22Rv1 (cell line): ENCODE results near the gene MT1X.
"Not testable (repeated sequence)": the region's sequence is repeated elsewhere in the genome, so short reads cannot be mapped to it uniquely, and the experiment has no call there.

ENCODE experiments used
- H3K27ac ChIP-seq: fragments of 450-650 bp; 2 replicates; pipeline ENCODE4 v1.5.1; 2017
- ZFX ChIP-seq: fragments of 450-650 bp; IDR thresholded peaks from 2 replicates; pipeline ENCODE4 v1.6.1; 2017; ENCODE audit warnings: antibody characterized with exemption, borderline replicate concordance
- TF ChIP-seq, protein P1 (sequence below): fragments of 450-650 bp; IDR thresholded peaks from 2 replicates; pipeline ENCODE4 v1.5.1; 2017; ENCODE audit warnings: mild to moderate bottlenecking

MT1X gene

DNA sequence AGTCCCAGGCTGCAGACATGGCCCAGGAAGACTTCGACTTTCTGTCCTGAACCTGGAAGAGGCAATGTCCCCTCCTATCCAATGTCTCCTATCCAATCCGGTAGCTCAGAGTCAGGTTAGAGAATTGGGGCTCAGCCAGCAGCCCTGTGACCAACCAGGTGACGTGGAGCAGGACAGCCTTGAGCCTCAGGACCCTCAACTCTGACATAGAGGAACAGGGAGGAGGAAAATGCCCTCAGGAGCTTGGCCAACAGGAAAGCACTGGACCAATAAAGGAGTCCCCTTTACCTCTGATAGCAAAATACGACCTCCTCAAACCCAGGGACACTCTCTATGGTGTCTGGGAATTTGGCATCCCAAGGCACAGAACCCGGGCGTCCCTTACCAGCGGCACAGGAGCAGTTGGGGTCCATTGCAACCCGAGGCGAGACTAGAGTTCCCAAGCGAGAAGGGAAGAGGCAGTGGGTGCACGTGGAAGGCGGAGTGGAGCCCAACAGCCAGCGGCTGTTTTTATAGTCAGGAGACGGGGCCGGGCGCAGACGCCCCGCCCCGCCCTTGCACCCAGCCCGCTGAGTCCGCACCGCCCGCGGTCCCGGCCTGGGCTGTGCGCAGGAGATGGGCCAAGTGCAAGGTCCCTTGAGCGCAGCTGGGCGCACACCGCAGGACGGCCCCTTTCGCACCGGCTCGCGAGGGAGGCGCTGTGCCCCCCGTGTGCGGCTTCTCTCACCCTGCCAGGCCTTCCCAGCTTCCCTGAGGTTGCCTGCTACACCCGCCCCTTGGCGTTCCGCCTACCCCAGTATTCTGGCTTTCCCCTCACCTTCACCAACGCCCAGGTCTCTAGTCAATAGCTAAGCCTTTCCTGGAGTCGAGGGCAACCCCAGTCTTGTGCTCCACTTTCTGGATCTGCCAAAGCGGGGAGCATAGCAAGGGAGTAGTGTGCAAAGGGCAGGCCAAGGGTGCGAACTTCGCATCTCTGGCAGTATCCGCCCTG lies 14.4 kb upstream of the MT1X start, which contains the start of gene MT1G:
MT1G (minus strand) TSS at position 485 of the 991 bp plus-strand sequence; CDS start at position 413, 72 bp downstream.
- H3K27ac ChIP-seq = no peak within 1 kb of the TSS
- TF ChIP-seq, protein P1, sequence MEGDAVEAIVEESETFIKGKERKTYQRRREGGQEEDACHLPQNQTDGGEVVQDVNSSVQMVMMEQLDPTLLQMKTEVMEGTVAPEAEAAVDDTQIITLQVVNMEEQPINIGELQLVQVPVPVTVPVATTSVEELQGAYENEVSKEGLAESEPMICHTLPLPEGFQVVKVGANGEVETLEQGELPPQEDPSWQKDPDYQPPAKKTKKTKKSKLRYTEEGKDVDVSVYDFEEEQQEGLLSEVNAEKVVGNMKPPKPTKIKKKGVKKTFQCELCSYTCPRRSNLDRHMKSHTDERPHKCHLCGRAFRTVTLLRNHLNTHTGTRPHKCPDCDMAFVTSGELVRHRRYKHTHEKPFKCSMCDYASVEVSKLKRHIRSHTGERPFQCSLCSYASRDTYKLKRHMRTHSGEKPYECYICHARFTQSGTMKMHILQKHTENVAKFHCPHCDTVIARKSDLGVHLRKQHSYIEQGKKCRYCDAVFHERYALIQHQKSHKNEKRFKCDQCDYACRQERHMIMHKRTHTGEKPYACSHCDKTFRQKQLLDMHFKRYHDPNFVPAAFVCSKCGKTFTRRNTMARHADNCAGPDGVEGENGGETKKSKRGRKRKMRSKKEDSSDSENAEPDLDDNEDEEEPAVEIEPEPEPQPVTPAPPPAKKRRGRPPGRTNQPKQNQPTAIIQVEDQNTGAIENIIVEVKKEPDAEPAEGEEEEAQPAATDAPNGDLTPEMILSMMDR = no peak
- no peak for TF ChIP-seq ZFX

DNA sequence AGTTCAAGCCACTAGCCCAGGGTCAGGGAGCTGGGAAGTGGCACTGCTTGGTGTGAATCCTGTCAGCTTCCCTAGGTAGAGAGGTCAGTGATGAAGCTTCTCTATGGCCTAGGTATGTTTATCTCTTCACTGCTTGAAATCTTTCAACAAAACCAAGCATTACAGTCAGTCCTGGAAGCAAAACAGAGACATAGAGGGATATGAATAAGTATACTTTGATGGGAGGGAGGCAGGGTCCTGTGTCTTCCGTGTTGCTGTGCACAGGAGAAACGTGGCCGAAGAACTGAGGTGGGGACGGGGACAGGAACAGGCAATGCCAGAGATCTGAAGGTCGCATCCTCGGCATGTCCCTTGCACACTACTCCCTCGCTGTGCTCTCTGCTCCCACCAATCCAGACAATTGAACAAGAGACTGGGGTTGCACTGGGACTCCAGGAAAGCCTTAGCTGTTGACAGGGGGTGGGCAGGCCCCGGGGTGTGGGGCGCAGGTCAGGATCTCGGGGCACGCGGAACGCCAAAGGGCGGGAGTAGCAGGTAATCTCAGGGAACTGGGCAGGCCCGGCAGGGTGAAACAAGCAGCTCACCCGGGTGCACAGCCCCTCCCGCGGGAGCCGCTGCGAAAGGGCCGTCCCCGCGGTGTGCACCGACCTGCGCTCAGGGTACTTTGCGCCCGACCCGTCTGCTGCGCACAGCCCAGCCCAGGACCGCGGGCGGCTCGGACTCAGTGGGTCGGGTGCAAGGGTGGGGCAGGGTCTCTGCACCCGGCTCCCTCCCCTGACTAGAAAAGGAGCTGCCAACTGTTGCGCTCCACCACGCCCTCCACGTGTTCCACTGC lies 13.0 kb upstream of the MT1X start, which contains the start of gene MT1H:
MT1H (plus strand) TSS at position 810 of the 835 bp plus-strand sequence. CDS start 71 bp downstream, outside the sequence.
- no peak for TF ChIP-seq ZFX
- TF ChIP-seq, protein P1 = no peak
- no peak within 1 kb of the TSS for H3K27ac ChIP-seq

DNA sequence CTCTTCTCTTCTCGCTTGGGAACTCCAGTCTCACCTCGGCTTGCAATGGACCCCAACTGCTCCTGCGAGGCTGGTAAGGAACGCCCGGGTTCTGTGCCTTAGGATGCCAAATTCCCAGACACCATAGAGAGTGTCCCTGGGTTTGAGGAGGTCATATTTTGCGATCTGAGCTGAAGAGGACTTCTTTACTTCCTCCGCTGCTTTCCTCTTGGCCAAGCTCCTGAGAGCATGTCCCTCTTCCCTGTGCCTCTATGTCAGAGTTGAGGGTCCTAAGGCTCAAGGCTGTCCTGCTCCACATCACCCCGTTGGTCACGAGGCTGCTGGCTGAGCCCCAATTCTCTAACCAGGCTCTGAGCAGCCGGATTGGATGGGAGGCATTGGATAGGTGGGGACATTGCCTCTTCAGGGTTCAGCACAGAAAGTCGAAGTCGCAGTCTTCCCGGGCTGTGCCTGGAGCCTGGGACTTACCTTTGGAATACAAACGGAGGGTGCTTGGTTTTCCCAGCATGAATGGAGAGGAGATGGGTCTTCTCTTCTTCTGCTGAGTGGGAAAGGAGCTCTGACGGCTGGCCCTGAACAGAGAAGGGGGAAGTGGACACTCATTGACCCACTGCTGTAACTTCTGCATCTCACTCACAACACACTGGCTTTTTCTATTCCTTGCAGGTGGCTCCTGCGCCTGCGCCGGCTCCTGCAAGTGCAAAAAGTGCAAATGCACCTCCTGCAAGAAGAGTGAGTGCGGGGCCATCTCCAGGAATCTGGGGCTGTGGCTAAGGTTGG lies 12.2 kb upstream of the MT1X start:
- TF ChIP-seq, protein P1 = no peak
- no peak for TF ChIP-seq ZFX
- no peak overlapping the region for H3K27ac ChIP-seq

DNA sequence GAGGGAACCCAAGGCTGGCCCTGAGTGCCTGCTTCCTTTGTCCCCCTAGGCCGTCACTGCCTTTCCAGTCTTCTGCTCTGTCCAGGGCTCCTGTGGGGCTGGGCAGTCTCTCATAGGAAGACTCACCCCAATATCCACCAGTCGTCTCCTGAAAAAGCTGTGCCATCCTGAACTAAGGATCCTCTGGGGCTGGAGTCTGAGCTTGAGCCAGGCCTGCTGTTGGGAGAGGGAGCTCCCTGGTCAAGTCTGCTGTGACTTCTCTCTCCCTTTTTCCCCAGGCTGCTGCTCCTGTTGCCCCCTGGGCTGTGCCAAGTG lies 11.7 kb upstream of the MT1X start:
- TF ChIP-seq ZFX = no peak
- TF ChIP-seq, protein P1 = no peak
- no peak overlapping the region for H3K27ac ChIP-seq

DNA sequence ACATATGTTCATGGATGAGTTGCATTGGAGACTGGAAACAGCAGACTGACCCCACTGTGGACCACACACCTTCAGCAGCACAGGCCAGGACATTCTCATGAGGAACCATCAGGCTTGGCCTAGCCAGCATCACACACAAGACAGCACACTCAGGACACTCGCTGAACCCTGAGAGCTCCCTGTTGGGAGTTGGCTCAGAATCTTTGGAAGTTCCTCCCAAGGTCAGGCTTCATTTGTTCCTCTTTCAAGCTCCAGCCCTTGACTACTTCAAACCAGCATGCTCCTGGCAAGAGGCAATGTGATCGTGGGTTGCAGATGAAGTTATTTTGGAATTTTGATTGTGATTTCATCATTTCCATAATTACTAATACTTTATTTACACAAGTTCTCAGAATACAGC lies 10.6 kb upstream of the MT1X start:
- H3K27ac ChIP-seq = not testable (repeated sequence)

DNA sequence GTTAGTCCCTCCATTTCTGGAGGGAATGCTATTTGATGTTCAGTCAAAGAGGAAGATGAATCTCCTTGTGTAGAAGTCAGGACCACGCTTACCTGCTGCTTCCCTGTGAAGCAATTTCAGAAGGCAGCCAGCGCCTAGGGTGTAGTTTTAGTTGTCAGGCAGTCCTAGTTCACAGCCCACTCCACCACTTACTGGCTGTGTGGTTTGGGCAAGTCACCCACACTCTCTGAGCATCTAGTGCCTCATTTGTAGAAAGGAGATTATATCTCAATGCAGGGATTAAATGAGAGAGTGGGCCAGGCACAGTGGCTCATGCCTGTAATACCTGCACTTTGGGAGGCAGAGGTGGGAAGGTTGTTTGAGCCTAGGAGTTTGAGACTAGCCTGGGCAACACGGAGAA lies 10.1 kb upstream of the MT1X start:
- H3K27ac ChIP-seq = not testable (repeated sequence)

DNA sequence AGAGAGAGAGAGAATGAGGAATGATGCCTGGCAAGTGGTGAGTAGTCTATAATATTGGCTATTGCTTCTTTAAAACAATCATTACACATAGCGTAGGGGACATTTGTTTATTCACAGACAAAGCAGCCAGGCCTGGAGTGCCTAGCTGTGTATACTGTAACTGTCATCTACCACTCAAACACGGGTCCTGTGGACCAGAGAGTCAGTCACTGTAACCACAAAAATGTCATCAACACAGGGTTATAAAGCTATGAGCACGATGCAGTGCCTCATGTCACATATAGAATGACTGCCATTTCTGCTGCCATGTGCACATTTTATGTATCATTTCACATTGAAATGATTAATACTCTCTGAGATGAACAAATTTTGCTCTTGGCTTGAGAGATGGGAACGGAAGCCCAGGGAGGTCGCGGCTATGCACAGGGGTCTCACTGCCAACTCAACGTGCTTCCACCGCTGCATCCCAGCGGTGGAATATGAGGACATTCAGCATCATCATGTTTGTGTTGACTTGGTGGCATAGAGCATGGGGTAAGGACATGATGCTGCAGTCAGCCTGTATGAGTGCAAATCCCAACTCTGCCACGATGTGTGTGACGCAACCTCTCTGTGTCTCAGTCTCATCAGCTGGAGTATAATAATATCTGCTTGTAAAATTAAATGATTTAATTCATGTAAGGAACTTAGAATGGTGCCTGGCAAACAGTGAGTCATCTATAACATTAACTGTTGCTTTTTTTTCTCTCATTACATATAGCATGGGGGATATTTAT lies 9.3 kb upstream of the MT1X start:
- TF ChIP-seq ZFX = no peak
- TF ChIP-seq, protein P1 = no peak
- no peak overlapping the region for H3K27ac ChIP-seq
